Stimulated activated effector memory CD8-positive, alpha-beta T cell treated with anti-CD3 and anti-CD28 coated beads, Interleukin-12 subunit alpha, Interleukin-12 subunit beta, amount 100 ng/mL, for 72 hours (primary cell): Measurements from ENCODE around the gene SH3BP5.
A peak's percentile ranks its signal among the peaks of the same experiment; 100 is the strongest.

Source experiments
- ATAC-seq: fragments of 150-1000 bp; cut with Tn5 transposase; 2 replicates; pipeline ENCODE4 v1.10.0; 2021
- DNase-seq, 2 donors: peaks; one replicate each; pipeline ENCODE4 v3.0.0; 2021 to 2022; ENCODE audit warnings: low spot score in 2 of 2
- H3K27ac Mint-ChIP-seq: one replicate; pipeline ENCODE4 v1.8.0; 2022; ENCODE audit warnings: mild to moderate bottlenecking, mixed read lengths
- H3K36me3 Mint-ChIP-seq: one replicate; pipeline ENCODE4 v1.8.0; 2022; ENCODE audit warnings: mild to moderate bottlenecking, mixed read lengths
- H3K4me1 Mint-ChIP-seq: one replicate; pipeline ENCODE4 v1.8.0; 2022; ENCODE audit warnings: mixed read lengths
- H3K4me3 Mint-ChIP-seq: one replicate; pipeline ENCODE4 v1.8.0; 2022; ENCODE audit warnings: mild to moderate bottlenecking, mixed read lengths
- H3K9me3 Mint-ChIP-seq: one replicate; pipeline ENCODE4 v1.8.0; 2022; ENCODE audit warnings: mixed read lengths

SH3BP5 gene

DNA sequence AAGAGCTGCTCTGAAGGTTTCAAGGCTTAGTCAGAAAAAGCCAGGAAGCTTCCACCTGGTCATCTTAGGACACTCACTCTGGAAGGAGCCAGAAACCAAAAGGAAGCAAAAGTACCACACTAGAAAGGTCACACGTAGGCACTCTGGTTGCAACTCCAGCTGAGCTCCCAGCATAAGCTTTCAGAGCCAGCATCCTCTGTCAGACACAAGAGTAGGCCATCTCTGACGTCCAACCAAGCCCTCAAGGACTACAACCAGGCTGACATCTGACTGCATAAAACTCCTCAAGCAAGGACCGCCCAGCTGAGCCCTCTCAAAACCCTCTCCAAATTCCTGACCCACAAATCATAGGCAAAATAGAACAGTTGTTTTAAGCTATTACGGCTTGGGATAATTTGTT is 12.8 kb downstream of the SH3BP5 start:
- Mint-ChIP-seq H3K4me1 (peaks cover 64% of the 10 kb centered on the region), H3K9me3 (no peaks in the 10 kb centered on the region), H3K36me3 (peaks cover 16% of the 10 kb centered on the region), H3K4me3 (peak overlapping the region; percentile 13), H3K27ac (peak overlapping the region; percentile 68)
- DNase-seq (no peak), ATAC-seq (peak; percentile 33)

DNA sequence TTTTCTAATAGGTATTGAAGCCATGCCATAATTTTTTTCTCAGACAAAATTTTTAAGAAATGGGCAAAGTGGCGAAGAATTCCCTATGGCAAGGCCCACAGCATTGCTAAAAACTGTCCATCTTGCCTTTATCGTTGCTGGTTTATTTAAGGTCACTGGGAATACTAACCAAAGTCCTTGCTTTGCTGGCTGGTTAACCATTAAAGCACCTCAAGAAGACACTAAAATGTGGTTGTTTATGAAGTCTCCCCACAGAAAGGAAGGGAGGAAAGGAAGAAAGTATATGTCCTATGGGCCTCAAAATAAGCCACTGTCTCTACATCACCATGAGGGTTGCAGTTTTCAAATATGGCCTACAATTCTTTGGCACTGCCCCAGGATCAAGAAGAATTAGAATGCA is 13.2 kb downstream of the SH3BP5 start:
- H3K9me3 Mint-ChIP-seq: no peaks in the 10 kb centered on the region
- H3K4me1 Mint-ChIP-seq: peaks cover 66% of the 10 kb centered on the region
- ATAC-seq (no peak), DNase-seq (no peak)
- H3K36me3 Mint-ChIP-seq: peaks cover 16% of the 10 kb centered on the region
- peak overlapping the region; percentile 68 for H3K27ac Mint-ChIP-seq
- peak overlapping the region; percentile 13 for H3K4me3 Mint-ChIP-seq

DNA sequence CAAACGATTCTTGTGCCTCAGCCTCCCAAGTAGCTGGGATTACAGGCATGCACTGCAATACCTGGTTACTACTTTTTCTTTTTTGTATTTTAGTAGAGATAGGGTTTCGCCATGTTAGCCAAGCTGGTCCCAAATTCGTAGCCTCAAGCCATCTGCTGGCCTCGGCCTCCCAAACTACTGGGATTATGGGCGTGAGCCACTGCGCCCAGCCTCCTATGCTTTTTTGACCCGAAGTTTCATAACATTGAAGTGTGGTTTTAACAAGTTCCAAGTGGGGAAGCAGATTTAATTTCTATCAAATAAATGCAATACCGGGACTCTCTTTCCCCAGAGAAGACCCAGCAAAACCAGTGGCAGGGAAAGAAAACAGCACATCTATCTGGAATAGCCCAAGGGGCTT is 13.7 kb downstream of the SH3BP5 start:
- Mint-ChIP-seq H3K36me3 (peaks cover 16% of the 10 kb centered on the region), H3K4me3 (no peak overlapping the region), H3K4me1 (peaks cover 66% of the 10 kb centered on the region), H3K27ac (no peak overlapping the region), H3K9me3 (no peaks in the 10 kb centered on the region)
- no peak for DNase-seq
- no peak for ATAC-seq

DNA sequence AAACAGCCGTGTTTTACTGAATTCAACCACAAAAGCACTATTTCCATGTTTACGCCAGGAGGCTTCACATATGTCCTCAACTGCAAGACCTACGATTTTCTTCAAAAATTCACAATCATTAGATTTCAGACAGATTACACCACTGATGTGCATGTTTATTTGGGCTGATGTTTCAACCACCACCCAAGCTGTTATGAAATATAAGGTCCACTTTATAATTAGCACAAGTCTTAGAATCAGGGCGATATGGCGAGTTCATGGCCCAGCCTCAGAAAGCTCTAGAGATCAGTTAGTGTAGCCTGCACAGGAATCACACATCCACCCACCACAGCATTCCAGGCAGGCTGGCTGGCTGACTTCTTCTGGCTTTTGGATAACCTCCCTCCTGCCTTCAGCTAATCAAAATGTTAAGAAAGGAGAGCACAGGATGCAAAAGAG is 15.4 kb downstream of the SH3BP5 start:
- Mint-ChIP-seq H3K4me3 (peak overlapping the region; percentile 16), H3K4me1 (peaks cover 63% of the 10 kb centered on the region), H3K9me3 (no peaks in the 10 kb centered on the region), H3K36me3 (peaks cover 16% of the 10 kb centered on the region), H3K27ac (peak overlapping the region; percentile 44)
- DNase-seq (no peak), ATAC-seq (no peak)

DNA sequence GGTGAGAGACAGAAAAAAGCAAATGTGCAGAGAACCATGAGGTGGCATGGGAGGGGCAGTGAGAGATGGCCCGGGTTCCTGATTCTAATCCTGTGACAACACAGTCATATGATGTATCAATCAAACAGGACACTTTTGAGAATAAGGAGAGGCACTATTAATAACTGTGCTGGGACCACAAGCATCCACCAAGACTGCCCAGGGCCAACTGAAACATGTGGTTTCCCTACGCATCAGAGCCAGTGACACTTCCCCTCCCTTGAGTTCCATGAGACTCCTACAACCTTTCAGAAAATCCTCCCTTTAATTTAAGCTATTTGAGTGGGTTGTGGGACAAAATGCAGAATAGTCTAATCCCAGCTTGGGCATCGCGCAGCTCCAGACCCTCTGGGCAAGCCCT is 17.4 kb downstream of the SH3BP5 start:
- DNase-seq (no peak), ATAC-seq (no peak)
- H3K36me3 Mint-ChIP-seq: peaks cover 9% of the 10 kb centered on the region
- no peaks in the 10 kb centered on the region for H3K9me3 Mint-ChIP-seq
- no peak overlapping the region for H3K4me3 Mint-ChIP-seq
- H3K27ac Mint-ChIP-seq: no peak overlapping the region
- peaks cover 59% of the 10 kb centered on the region for H3K4me1 Mint-ChIP-seq

DNA sequence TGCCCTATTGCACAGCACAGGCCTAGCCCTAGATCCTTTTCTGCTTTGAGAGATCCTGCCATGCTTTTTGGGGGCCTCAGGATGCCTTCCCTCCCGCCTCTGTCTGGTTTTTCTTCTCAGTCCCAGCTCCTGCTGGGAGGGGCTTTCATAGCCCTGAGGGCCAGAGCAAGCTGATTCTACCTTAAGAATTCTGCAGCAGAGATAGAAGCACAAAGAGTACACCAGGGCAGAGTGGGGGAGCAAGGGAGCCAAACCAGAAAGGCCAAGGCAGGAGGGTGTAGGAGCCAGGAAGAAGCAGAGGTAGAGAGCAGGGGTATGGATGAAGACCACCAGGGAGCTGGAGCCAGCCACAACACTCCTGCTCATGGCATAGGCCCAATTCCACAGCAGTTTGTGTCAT is 18.1 kb downstream of the SH3BP5 start:
- ATAC-seq (no peak), DNase-seq (no peak)
- Mint-ChIP-seq H3K36me3 (peaks cover 13% of the 10 kb centered on the region), H3K4me3 (no peak overlapping the region), H3K27ac (no peak overlapping the region), H3K9me3 (no peaks in the 10 kb centered on the region), H3K4me1 (peaks cover 59% of the 10 kb centered on the region)

DNA sequence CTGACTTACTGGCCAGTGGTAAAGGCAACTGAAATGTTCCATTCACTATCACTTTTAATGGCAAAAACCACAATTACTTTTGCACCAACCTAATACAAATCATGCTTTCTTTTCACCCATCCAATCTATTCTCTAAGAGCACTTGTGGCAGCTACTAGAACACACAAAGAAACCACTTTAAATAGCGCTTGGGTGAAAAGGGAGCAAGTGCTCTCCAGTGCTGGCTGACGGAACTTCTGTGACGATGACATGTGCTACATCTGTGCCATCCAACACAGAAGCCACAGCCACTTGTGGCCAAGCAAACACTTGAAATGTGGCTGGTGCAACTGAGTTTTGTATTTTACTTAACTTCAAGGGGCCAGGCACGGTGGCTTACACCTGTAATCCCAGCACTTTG is 18.9 kb downstream of the SH3BP5 start:
- Mint-ChIP-seq H3K36me3 (peaks cover 13% of the 10 kb centered on the region), H3K9me3 (no peaks in the 10 kb centered on the region), H3K4me1 (peaks cover 63% of the 10 kb centered on the region), H3K27ac (no peak overlapping the region), H3K4me3 (no peak overlapping the region)
- DNase-seq (no peak), ATAC-seq (no peak)

DNA sequence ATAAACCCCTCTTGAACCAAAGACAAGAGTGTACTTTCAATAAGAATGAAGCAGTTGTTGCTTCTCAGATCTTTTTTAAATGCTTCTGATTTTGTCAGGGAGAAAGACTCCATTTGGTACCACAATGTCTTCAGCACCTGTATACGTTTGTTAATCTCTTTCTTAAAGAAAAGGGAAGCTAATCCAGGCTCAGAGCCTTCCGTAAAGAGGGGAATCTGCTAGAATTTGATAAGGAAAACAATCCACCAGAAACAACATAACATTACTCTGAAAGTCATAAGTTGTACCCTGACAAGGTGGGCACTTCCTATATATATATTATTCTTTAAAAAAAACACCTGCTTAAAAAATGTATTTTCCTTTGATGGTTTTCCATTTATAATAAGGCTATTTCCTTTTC is 19.8 kb downstream of the SH3BP5 start:
- H3K4me3 Mint-ChIP-seq: no peak overlapping the region
- no peak for DNase-seq
- no peak for ATAC-seq
- H3K9me3 Mint-ChIP-seq: no peaks in the 10 kb centered on the region
- H3K36me3 Mint-ChIP-seq: peaks cover 13% of the 10 kb centered on the region
- peaks cover 69% of the 10 kb centered on the region for H3K4me1 Mint-ChIP-seq
- H3K27ac Mint-ChIP-seq: no peak overlapping the region

DNA sequence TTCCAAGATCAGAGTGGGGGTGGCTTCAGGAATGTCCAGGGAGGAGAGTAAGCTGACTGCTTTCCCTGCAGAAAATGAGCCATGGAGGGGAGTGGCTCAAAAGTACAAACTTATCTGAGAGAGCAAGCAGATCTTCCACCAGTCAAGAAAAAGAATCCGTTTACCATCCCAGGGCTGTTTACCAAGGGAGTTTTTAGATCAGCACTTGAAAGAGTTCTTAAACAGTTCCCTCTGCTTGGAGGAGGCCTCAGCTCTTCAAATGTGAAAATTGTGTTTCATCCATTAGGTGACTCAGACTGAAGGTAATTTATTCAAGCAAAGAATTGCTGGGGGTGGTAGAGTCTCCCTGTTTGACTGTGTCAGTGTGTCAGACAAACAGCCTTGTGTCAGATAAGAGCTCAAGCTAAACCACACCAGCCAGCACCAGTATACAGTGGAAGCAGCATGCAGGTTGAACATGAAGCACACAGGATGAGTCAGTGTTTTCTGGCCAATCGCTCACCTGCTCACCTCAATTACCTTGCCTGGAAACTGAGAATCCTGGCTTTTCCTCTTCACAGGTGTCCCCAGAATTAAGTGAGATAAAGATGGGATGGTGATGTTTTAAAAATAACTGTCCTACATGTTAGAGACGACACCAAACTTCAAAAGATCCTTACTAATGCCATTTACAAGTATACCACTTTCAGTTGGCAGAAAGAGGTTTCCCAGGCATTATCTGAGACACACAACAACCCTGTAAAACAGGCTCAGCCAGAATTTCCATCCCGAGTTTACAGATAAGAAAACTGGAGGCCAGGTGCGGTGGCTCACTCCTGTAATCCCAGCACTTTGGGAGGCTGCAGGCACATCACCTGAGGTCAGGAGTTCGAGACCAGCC is 21.7 kb downstream of the SH3BP5 start:
- Mint-ChIP-seq H3K4me1 (peaks cover 58% of the 10 kb centered on the region), H3K4me3 (peak overlapping the region; percentile 67), H3K27ac (peak overlapping the region; percentile 95), H3K9me3 (no peaks in the 10 kb centered on the region), H3K36me3 (peaks cover 13% of the 10 kb centered on the region)
- DNase-seq: peak; percentile 18 to 82
- ATAC-seq: peak; percentile 96

DNA sequence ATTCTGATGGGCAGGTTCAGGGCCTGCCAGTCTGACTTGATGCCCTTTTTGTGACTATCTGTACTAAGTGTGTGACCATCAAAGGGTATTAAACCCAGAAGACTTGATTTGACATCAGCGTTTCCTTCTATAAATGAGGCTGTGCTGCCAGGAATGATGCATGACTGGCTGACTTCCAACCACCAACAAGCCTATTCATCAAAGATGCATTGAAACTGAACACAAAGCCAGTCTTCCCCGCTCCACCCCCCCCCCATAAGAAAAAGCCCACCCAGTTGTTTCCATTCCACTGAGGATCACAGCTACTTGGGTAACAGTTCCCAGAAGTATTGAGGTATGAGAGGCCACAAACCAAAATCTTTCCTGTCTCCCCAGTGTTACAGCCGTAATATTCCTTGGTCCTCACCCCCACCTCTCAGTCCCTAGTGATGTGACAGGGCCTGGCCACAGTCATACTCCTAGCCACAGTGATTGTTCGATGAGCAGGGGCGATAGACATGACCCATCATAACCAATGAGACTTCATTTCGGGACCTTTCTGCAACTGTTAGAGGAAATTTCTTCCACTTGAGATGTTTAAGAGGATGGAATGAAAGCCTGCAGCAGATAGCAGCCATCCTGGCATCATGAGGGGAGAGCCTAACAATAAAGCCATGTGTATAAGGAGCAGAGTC is 22.6 kb downstream of the SH3BP5 start:
- H3K4me3 Mint-ChIP-seq: peak overlapping the region; percentile 67
- H3K27ac Mint-ChIP-seq: peak overlapping the region; percentile 95
- ATAC-seq (peak; percentile 87), DNase-seq (peak; percentile 23 to 82)
- peaks cover 13% of the 10 kb centered on the region for H3K36me3 Mint-ChIP-seq
- peaks cover 59% of the 10 kb centered on the region for H3K4me1 Mint-ChIP-seq
- no peaks in the 10 kb centered on the region for H3K9me3 Mint-ChIP-seq

DNA sequence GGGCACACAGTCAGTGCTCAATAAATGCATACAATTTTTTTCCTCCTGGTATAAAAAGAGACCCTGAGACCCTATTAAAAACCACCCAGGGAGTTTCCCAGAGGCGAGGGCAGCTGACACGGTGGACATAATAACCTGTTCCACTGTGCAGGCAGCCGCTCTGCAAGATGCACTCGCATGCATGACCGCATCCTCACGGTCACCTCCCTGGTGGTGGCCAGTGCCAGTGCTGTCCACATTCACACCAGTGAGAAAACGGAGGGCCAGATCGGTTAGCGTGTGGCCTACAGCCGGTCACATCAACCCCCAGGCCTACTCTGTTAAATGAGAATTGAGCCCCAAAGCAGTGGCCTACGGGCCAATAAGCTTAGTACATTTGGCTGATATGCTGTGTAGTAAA is 24.8 kb downstream of the SH3BP5 start:
- ATAC-seq (no peak), DNase-seq (no peak)
- Mint-ChIP-seq H3K4me3 (no peak overlapping the region), H3K4me1 (peaks cover 63% of the 10 kb centered on the region), H3K36me3 (peaks cover 25% of the 10 kb centered on the region), H3K9me3 (no peaks in the 10 kb centered on the region), H3K27ac (peak overlapping the region; percentile 95)

DNA sequence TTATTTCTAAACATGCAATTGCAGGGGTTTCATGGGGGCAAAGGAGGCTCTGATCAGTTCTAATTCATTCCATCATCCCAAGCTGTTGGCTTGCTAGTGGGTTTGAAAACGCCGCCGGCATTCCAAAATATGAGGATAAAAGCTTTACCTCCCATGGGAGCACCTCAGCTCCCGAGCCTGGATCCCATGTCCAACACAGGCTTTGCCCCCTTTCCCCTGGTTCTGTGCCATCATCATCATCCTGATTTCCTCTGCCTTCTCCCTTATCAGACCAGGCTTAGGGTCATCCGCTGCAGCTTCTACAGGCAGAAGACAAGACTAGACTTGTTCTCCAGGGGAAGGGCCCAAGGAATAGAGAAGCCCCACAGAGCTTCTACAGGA is 25.4 kb downstream of the SH3BP5 start:
- H3K27ac Mint-ChIP-seq: no peak overlapping the region
- peaks cover 28% of the 10 kb centered on the region for H3K36me3 Mint-ChIP-seq
- H3K4me1 Mint-ChIP-seq: peaks cover 70% of the 10 kb centered on the region
- no peak for ATAC-seq
- DNase-seq: no peak
- H3K4me3 Mint-ChIP-seq: no peak overlapping the region
- H3K9me3 Mint-ChIP-seq: no peaks in the 10 kb centered on the region

DNA sequence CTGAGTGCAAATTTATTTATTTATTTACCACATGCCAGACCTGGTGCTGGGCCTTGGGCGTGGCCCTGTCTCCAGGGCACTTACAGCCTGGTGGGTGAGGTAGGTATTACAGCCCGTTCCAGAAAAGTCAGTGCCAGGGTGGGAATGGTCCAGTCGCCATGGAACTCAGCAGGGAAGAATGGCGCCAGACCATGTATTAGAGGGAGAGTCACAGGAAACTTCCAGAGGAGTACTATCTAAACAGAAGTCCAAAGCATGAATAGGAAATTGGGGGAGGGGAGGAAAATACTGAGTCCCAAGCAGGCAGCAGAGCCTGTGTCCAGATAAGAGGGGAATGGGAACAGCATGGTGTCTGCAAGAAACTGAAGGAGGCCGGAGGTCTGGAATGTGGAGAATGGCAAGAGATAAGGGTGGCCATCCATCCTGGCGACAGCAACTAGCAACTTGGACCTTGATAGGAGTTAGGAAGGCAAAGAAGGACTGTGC is 27.0 kb downstream of the SH3BP5 start:
- peaks cover 25% of the 10 kb centered on the region for H3K36me3 Mint-ChIP-seq
- peaks cover 78% of the 10 kb centered on the region for H3K4me1 Mint-ChIP-seq
- DNase-seq (no peak), ATAC-seq (no peak)
- H3K9me3 Mint-ChIP-seq: no peaks in the 10 kb centered on the region
- H3K27ac Mint-ChIP-seq: peak overlapping the region; percentile 51
- H3K4me3 Mint-ChIP-seq: no peak overlapping the region

DNA sequence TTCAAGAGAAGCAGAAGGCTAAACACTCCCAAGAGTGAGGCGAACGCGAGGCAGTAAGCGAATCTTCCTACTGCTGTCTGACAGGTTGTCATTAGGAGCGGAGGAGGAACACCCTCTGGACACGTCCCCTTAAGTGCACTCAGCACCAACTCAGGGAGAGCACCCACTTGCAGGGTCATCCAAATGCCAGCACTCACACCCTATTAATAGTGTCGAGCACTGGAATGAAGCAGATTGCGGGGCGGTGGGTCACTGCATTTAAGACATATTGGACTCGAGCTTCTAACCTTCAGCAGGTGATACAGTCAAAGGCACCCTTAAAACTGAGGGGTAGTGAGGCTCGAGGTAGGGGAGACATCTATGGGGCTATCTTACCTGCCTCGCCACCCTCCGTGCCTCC is 28.7 kb downstream of the SH3BP5 start:
- ATAC-seq (peak; percentile 6), DNase-seq (no peak)
- H3K27ac Mint-ChIP-seq: peak overlapping the region; percentile 93
- H3K4me3 Mint-ChIP-seq: peak overlapping the region; percentile 76
- H3K9me3 Mint-ChIP-seq: no peaks in the 10 kb centered on the region
- H3K4me1 Mint-ChIP-seq: peaks cover 73% of the 10 kb centered on the region
- peaks cover 23% of the 10 kb centered on the region for H3K36me3 Mint-ChIP-seq

DNA sequence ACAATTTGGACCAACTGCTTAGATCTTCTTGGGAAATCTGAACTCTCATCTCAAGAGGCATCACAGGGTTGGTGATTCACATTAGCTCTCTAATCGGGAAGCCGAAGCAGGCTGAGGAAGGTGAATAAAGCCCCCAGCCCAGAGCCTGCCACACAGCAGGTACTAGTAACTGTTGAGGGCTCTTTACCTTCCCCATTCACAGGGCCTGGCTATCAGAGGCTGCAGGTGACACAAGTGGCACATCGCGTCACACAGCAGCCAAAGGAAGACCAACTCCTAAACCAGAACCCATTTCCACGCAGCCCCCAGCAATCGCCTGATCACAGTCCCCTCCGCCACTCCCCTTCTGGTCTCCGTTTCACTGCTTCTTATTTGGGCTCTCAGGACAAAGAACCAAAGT is 29.2 kb downstream of the SH3BP5 start:
- H3K4me3 Mint-ChIP-seq: peak overlapping the region; percentile 76
- H3K9me3 Mint-ChIP-seq: no peaks in the 10 kb centered on the region
- ATAC-seq (no peak), DNase-seq (no peak)
- peak overlapping the region; percentile 93 for H3K27ac Mint-ChIP-seq
- H3K4me1 Mint-ChIP-seq: peaks cover 73% of the 10 kb centered on the region
- peaks cover 23% of the 10 kb centered on the region for H3K36me3 Mint-ChIP-seq

DNA sequence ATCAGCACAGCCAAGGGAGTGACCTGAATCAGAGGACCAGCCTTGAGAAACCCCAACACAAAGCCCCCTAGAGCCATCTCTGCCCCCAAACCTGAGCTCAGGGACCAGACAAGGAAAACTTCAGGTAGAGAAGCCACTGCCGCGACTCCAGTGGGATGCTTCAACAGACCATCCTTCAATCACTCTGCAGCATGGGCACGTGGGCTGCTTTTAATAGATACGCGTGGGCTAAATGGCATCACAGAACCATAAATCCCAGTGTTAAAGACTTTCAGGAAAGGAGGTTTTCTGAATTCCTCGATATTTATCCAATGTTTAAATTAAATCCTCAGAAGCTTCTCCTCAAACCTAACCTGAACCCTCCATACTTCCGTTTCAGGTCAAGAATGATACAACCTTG is 30.6 kb downstream of the SH3BP5 start:
- Mint-ChIP-seq H3K4me1 (peaks cover 80% of the 10 kb centered on the region), H3K4me3 (peak overlapping the region; percentile 76), H3K27ac (peak overlapping the region; percentile 75), H3K9me3 (no peaks in the 10 kb centered on the region), H3K36me3 (peaks cover 29% of the 10 kb centered on the region)
- DNase-seq: no peak
- no peak for ATAC-seq
